ENCODE results near the gene VSIG10.
"Not testable (repeated sequence)": the region's sequence is repeated elsewhere in the genome, so short reads cannot be mapped to it uniquely, and the experiment has no call there.

Gene VSIG10, protein sequence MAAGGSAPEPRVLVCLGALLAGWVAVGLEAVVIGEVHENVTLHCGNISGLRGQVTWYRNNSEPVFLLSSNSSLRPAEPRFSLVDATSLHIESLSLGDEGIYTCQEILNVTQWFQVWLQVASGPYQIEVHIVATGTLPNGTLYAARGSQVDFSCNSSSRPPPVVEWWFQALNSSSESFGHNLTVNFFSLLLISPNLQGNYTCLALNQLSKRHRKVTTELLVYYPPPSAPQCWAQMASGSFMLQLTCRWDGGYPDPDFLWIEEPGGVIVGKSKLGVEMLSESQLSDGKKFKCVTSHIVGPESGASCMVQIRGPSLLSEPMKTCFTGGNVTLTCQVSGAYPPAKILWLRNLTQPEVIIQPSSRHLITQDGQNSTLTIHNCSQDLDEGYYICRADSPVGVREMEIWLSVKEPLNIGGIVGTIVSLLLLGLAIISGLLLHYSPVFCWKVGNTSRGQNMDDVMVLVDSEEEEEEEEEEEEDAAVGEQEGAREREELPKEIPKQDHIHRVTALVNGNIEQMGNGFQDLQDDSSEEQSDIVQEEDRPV

GRCh38 chr12:118103601-118104382, at the start of gene VSIG10:
TSS of gene VSIG10 (minus strand) at chr12:118104011. CDS start at chr12:118103671, 340 bp downstream.
- no peak for FAIRE-seq

GRCh38 chr12:118151755-118152154, 47.9 kb upstream of the VSIG10 start:
- FAIRE-seq: no peak

DNA sequence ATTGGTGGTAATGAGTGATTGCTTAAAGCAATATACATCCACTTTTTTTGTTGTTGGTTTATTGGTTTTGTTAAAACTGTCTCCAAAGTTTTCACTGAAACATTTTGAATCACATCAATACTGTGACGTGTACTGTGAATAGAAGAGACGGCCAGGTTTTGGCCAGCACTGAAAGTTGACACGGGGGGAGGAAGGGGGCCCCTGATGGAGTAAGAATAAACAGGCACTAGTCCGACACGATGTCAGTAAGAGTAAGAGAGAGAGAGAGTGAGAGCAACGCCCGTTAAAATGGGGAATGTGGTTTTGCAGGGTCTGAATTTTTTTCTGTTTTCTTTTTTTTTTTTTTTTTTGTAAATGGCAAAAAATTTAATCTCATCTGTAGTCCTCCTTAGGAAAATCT, 46.8 kb upstream of the VSIG10 start:
- FAIRE-seq: no peak

- no peak for FAIRE-seq
Observed at GRCh38 chr12:118148287-118148686, 44.5 kb upstream of the VSIG10 start.

DNA sequence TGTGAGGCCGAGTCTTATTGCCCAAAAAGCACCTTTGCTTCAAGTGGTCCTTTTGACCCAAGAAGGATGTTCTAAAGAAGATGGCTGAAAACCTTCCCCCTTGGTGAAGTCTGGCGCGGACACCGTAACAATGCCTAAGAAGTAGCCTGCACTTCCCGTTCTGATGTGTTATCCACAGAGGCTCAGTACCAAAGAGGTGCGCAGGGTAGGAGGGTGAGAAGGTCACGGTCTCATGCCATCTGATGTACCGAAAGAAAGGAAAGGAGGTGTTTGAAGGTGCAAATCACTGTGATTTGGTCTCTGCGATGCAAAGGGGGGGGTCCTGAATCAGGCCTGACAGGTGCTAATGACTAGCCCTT, 42.0 kb upstream of the VSIG10 start:
- no peak for FAIRE-seq

DNA sequence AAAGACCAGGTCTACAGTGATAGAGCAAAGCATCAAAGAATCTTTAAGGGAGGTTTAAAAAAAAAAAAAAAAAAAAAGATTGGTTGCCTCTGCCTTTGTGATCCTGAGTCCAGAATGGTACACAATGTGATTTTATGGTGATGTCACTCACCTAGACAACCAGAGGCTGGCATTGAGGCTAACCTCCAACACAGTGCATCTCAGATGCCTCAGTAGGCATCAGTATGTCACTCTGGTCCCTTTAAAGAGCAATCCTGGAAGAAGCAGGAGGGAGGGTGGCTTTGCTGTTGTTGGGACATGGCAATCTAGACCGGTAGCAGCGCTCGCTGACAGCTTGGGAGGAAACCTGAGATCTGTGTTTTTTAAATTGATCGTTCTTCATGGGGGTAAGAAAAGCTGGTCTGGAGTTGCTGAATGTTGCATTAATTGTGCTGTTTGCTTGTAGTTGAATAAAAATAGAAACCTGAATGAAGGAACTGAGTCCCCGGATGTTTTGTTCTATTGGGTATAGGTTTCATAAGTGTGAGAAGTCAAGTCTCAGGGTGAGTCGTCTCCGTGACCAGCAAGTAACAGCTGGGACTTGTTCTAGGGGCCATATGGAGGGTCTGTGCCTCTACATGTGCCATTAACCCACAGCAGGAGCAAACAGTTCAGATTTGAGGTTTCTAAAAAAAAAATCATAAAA, 41.4 kb upstream of the VSIG10 start:
- FAIRE-seq: no peak

DNA sequence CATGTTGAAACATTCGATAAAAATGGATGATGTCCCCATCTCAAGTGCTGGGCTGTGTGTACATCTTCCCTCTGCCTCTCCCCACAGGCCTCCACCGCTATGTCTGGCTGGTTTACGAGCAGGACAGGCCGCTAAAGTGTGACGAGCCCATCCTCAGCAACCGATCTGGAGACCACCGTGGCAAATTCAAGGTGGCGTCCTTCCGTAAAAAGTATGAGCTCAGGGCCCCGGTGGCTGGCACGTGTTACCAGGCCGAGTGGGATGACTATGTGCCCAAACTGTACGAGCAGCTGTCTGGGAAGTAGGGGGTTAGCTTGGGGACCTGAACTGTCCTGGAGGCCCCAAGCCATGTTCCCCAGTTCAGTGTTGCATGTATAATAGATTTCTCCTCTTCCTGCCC, 40.7 kb upstream of the VSIG10 start:
- FAIRE-seq: no peak

DNA sequence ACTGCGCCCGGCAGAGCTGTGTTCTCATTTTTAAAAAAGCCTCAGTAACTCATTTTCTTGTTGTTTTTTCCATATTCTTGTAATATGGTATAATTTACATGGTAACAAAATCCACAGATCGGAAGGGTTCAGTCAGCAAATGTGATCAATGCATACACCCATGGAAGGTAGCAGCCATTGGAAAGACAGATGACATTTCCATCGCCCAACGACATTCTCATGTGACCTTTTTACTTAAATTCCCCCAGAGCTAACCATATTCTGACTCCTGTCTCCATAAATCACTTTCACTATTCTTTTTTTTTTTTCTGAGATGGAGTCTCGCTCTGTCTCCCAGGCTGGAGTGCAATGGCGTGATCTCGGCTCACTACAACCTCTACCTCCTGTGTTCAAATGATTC, 37.0 kb upstream of the VSIG10 start:
- FAIRE-seq: no peak

DNA sequence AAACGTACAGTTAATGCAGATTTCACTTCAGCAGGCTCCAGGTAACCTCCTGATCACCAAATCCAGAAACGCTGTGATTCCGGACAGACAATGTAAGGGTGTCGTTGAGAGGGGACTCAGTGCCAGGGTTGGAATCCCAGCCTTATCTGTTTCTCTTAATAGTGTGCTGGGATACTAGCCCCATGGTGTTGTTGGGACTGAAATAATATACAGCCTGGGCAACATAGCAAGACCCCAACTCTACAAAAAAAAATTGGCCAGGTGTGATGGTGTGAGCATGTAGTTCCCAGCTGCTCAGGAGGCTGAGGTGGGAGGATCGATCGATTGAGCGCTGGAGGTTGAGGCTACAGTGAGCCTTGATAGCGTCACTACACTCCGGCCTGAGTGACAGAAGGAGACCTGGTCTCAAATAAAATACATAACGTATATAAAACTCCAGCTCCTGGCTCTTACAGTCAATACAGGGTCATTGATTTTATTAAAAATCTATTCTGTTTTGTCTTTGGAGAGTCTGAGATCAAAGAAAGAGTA, 33.4 kb upstream of the VSIG10 start:
- FAIRE-seq: no peak

DNA sequence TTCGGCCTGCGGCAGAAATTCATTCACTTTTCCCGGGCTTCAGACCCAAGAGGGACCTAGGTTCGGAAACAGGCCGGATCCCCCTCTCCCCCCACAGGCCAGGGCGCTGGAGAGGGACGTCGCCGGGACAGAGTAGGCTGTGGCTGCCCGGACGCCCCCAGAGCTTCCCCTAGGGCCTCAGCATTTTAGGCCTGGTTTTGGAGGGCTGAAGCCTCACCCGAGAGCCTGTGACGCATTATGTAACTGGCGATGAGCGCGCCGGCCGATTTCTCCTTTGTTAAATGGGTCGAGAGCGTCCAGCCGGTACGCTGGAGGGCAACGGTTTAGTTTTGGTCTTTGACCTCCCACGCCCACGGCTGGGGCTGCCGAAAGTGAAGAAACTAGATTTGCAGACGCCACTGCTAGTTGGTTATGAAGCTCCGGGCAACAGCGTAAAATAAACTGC, 32.8 kb upstream of the VSIG10 start:
- FAIRE-seq: no peak

DNA sequence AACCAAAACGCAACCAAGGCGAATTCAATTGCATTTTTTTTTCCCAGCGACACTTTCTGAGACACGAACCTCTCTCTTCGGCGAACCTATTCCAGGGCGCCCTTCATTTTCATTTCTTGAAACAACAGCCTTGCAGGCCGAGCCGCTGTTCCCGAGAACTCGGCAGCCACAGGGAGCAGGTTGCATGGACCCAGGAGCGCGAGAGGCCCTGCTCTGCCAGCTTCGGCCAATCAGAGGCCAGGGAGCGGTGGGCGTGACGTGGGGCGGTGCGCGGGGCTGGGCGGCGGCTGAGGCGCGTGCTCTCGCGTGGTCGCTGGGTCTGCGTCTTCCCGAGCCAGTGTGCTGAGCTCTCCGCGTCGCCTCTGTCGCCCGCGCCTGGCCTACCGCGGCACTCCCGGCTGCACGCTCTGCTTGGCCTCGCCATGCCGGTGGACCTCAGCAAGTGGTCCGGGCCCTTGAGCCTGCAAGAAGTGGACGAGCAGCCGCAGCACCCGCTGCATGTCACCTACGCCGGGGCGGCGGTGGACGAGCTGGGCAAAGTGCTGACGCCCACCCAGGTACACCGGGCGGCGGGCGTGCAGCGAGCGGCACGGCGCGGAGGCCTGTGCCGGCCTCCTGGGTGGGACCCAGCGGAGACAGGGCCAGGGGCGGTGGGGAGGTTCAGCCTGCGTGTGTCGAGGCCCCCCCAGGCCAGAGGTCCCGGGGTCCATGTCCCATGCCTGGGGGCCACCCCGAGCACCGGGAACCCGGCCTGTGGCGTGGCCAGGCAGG, 32.2 kb upstream of the VSIG10 start, which contains the start of gene PEBP1:
Gene PEBP1, plus strand, starts transcription at position 337 of the 771 bp plus-strand sequence. Its CDS starts 86 bp downstream, at position 423.
- FAIRE-seq: peak; percentile 40

- not testable (repeated sequence) for FAIRE-seq
Observed at GRCh38 chr12:118129436-118129835, 25.6 kb upstream of the VSIG10 start.

GRCh38 chr12:118127867-118128266, 24.1 kb upstream of the VSIG10 start:
- FAIRE-seq: no peak

- FAIRE-seq: no peak
Observed at GRCh38 chr12:118126119-118126757, 22.4 kb upstream of the VSIG10 start.

- FAIRE-seq: no peak
Observed at GRCh38 chr12:118125743-118126118, 21.9 kb upstream of the VSIG10 start.

GRCh38 chr12:118124333-118124874, 20.6 kb upstream of the VSIG10 start:
- no peak for FAIRE-seq

- no peak for FAIRE-seq
Observed at GRCh38 chr12:118122264-118122663, 18.5 kb upstream of the VSIG10 start.

DNA sequence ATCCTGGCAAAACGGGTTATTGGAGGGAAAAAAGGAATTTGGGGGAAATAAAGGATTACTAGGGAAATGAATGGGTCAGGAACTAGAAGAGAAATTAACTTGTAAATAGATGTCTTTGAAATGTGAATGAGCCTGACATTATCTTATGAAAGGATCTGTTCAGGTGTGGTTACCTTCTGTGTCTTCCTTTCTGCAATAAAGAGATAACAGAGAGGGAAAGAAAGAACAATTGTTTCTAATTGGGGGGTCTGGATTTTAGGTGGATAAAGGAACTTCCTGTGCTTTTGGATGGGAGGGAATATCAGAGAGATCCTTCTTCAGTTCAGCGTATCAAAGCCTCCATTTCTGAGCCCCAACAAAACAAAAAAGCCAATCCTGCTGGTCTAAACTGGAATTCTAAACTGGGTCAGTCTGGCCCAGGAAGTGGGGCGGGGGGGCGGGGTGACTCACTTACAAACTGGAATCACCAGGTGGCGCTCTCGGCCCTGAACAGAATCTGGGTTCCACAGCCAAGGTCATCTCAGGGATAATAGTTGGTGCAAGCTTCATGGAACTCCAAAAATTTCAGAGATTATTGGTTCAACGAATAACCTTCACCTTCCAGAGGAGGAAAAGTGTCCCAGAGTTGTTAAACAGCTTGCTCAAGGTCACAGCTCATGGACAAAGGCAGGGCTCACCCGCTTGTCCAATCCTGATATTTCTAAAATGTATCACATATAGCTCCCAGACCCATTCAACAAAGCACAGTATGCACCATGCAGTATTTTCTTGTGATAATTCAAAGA, 17.0 kb upstream of the VSIG10 start:
- FAIRE-seq: no peak

DNA sequence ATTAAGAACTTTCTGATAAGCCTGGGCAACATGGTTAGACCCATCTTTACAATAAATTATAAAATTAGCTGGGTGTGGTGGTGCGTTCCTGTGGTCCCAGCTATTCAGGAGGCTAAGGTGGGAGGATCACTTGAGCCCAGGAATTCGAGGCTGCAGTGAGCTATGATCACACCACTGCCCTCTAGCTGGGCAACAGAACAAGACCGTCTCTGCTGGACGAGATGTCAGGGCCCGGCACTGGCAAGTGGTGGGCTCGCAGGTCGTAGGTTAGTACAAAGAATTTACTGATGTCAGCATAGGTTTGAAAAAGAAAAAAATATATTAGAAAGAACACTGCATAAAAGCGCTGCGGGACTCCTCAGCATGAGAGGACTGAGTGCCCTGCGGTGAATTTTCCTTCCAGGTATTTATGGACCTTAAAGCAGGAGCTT, 15.7 kb upstream of the VSIG10 start:
- FAIRE-seq: no peak

DNA sequence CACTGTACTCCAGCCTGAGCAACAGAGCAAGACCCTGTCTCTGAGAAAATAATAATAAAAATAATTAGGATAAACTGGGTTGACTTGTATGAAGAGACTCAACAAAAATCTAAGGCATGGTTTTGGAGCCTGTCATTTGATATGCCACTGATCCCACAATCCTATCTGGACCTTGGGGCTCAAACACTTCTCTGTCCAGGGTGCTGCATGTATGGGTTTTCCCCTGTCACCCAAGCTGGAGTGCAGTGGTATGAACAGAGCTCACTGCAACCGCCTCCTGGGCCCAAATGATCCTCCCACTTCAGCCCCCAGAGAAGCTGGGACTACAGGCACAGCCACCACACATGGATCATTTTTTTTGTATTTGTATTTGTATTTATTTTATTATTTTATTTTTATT, 5.3 kb upstream of the VSIG10 start:
- FAIRE-seq: no peak

Measured in G401.6 (cell line).